HuH-7.5 (cell line): ENCODE measurements around the gene ATXN1.
"Not testable (repeated sequence)": the region's sequence is repeated elsewhere in the genome, so short reads cannot be mapped to it uniquely, and the experiment has no call there.

Experiments used
- DNase-seq: peaks from one replicate; pipeline ENCODE4 v3.0.0; 2011; ENCODE audit warnings: low spot score

The ATXN1 gene

GRCh38 chr6:16614143-16614542 lies 147.1 kb downstream of the ATXN1 start:
- DNase-seq, result not testable (repeated sequence)

- DNase-seq, result not testable (repeated sequence)
These were observed 147.8 kb downstream of the ATXN1 start for GRCh38 chr6:16613504-16613903.

GRCh38 chr6:16608444-16608843 lies 152.8 kb downstream of the ATXN1 start:
- DNase-seq, result no peak

- no peak for DNase-seq
These were observed 159.2 kb downstream of the ATXN1 start for GRCh38 chr6:16602035-16602434.

- DNase-seq, result no peak
These were observed 160.6 kb downstream of the ATXN1 start for GRCh38 chr6:16600701-16601100.

GRCh38 chr6:16600026-16600425 lies 161.2 kb downstream of the ATXN1 start:
- no peak for DNase-seq

GRCh38 chr6:16596616-16597331 lies 164.5 kb downstream of the ATXN1 start:
- no peak for DNase-seq

- DNase-seq, result no peak
These were observed 165.6 kb downstream of the ATXN1 start for GRCh38 chr6:16595514-16596120.

GRCh38 chr6:16594849-16595248 lies 166.4 kb downstream of the ATXN1 start:
- DNase-seq, result no peak

- DNase-seq, result no peak
These were observed 168.9 kb downstream of the ATXN1 start for GRCh38 chr6:16592223-16592911.

GRCh38 chr6:16591396-16592222 lies 169.7 kb downstream of the ATXN1 start:
- no peak for DNase-seq

GRCh38 chr6:16585805-16586204 lies 175.5 kb downstream of the ATXN1 start:
- no peak for DNase-seq

GRCh38 chr6:16583144-16583762 lies 178.0 kb downstream of the ATXN1 start:
- DNase-seq, result no peak

GRCh38 chr6:16582446-16583143 lies 178.7 kb downstream of the ATXN1 start:
- DNase-seq, result no peak

GRCh38 chr6:16578695-16579285 lies 182.5 kb downstream of the ATXN1 start:
- DNase-seq, result no peak

GRCh38 chr6:16576451-16577368 lies 184.6 kb downstream of the ATXN1 start:
- no peak for DNase-seq

GRCh38 chr6:16575655-16576054 lies 185.6 kb downstream of the ATXN1 start:
- DNase-seq, result no peak

- no peak for DNase-seq
These were observed 188.3 kb downstream of the ATXN1 start for GRCh38 chr6:16572943-16573342.

GRCh38 chr6:16572317-16572716 lies 188.9 kb downstream of the ATXN1 start:
- DNase-seq, result no peak

GRCh38 chr6:16570946-16571345 lies 190.3 kb downstream of the ATXN1 start:
- DNase-seq, result no peak
